IMR-90 (cell line): ENCODE results near the gene ASB12. TPM values are rescaled to one million over a fixed set of nuclear protein-coding genes. Genes with fewer than 3 reads are reported as not detected.

Source experiments
- ATAC-seq: fragments of 200-7000 bp; cut with Tn5 transposase; 2 replicates; pipeline ENCODE4 v1.9.1; 2020; ENCODE audit warnings: low read depth, mild to moderate bottlenecking, moderate library complexity
- BruUV-seq: library from RNA; stranded (reverse); fragments of 400-500 nt; replicated peaks from 2 replicates; lab custom pipeline; 2021; lab: Mats Ljungman, UMichigan
- CTCF ChIA-PET: fragments of 300-600 bp; formaldehyde crosslinking; extraction: SDS; loops from one replicate; lab custom pipeline; 2021; ENCODE audit warnings: antibody characterized with exemption; lab: Yijun Ruan, JAX
- POLR2A ChIA-PET: fragments of 300-600 bp; sonication (Branson Sonifier 250); formaldehyde crosslinking; loops from one replicate; lab custom pipeline; 2022; ENCODE audit warnings: antibody characterized with exemption; ENCODE audit not compliant: unreplicated experiment; lab: Charles Lee
- DNase-seq: peaks from one replicate; pipeline ENCODE4 v3.0.0; 2013
- H2AFZ ChIP-seq: replicated peaks from 2 replicates; pipeline ENCODE3; 2013; ENCODE audit warnings: low read length, mild to moderate bottlenecking; ENCODE audit not compliant: poor library complexity
- H2AK5ac ChIP-seq: 2 replicates; pipeline ENCODE4 v1.6.1; 2013; ENCODE audit warnings: low read depth, low read length, inconsistent platforms
- H2AK9ac ChIP-seq: replicated peaks from 2 replicates; pipeline ENCODE3; 2013; ENCODE audit warnings: mild to moderate bottlenecking, low read depth, low read length, moderate library complexity; ENCODE audit not compliant: poor library complexity
- H2BK120ac ChIP-seq: 2 replicates; pipeline ENCODE4 v1.6.1; 2013; ENCODE audit warnings: low read depth, low read length, inconsistent platforms
- H2BK15ac ChIP-seq: 3 replicates; pipeline ENCODE4 v1.6.1; 2013; ENCODE audit warnings: low read depth, low read length, inconsistent platforms
- H2BK20ac ChIP-seq: 2 replicates; pipeline ENCODE4 v1.6.1; 2013; ENCODE audit warnings: low read depth, mild to moderate bottlenecking, inconsistent platforms, low read length, moderate library complexity
- H2BK5ac ChIP-seq: 2 replicates; pipeline ENCODE4 v1.6.1; 2013; ENCODE audit warnings: mild to moderate bottlenecking, low read depth, low read length, inconsistent platforms; ENCODE audit not compliant: poor library complexity, severe bottlenecking
- H3K14ac ChIP-seq: replicated peaks from 2 replicates; pipeline ENCODE4 v1.6.1; 2013; ENCODE audit warnings: low read depth, low read length, inconsistent platforms
- H3K18ac ChIP-seq: 2 replicates; pipeline ENCODE4 v1.6.1; 2013; ENCODE audit warnings: low read depth, low read length, control low read depth
- H3K23ac ChIP-seq: 2 replicates; pipeline ENCODE4 v1.6.1; 2013; ENCODE audit warnings: low read depth, low read length, inconsistent platforms
- H3K27ac ChIP-seq: 2 replicates; pipeline ENCODE4 v1.5.1; 2013; ENCODE audit warnings: mild to moderate bottlenecking, control low read depth, low read length; ENCODE audit not compliant: insufficient read depth
- H3K27me3 ChIP-seq: 2 replicates; pipeline ENCODE4 v1.6.1; 2013; ENCODE audit warnings: low read length; ENCODE audit not compliant: control insufficient read depth, insufficient read depth
- H3K36me3 ChIP-seq: 2 replicates; pipeline ENCODE4 v1.6.1; 2013; ENCODE audit warnings: low read length, mixed read lengths; ENCODE audit not compliant: control insufficient read depth, insufficient read depth
- H3K4ac ChIP-seq: 2 replicates; pipeline ENCODE4 v1.6.1; 2013; ENCODE audit warnings: low read depth, low read length, inconsistent platforms
- H3K4me1 ChIP-seq: 2 replicates; pipeline ENCODE4 v1.6.1; 2013; ENCODE audit warnings: low read length, mixed read lengths; ENCODE audit not compliant: control insufficient read depth, insufficient read depth
- H3K4me2 ChIP-seq: 2 replicates; pipeline ENCODE4 v1.6.1; 2013; ENCODE audit warnings: low read depth, mild to moderate bottlenecking, control low read depth, low read length, moderate library complexity
- H3K4me3 ChIP-seq: 2 replicates; pipeline ENCODE4 v1.5.1; 2013; ENCODE audit warnings: low read depth, mild to moderate bottlenecking, control low read depth, low read length, moderate library complexity; ENCODE audit not compliant: insufficient read depth
- H3K56ac ChIP-seq: 2 replicates; pipeline ENCODE4 v1.6.1; 2013; ENCODE audit warnings: low read length, inconsistent platforms; ENCODE audit not compliant: insufficient read depth; ENCODE audit errors: extremely low read depth
- H3K79me1 ChIP-seq, 2 experiments: 2 replicates each; pipeline ENCODE4 v1.6.1; 2013; ENCODE audit warnings: low read length in 2 of 2, inconsistent platforms in 1 of 2, low read depth in 1 of 2
- H3K9ac ChIP-seq: 2 replicates; pipeline ENCODE4 v1.6.1; 2013; ENCODE audit warnings: low read depth, low read length, control low read depth
- H3K9me1 ChIP-seq: 2 replicates; pipeline ENCODE4 v1.6.1; 2013; ENCODE audit warnings: low read length, inconsistent platforms; ENCODE audit not compliant: insufficient read depth
- H3K9me3 ChIP-seq: 2 replicates; pipeline ENCODE4 v1.6.1; 2013; ENCODE audit warnings: low read length; ENCODE audit not compliant: control insufficient read depth, insufficient read depth
- H4K20me1 ChIP-seq: 2 replicates; pipeline ENCODE4 v1.6.1; 2013; ENCODE audit warnings: low read length, inconsistent platforms; ENCODE audit not compliant: insufficient read depth
- H4K5ac ChIP-seq: 2 replicates; pipeline ENCODE4 v1.6.1; 2013; ENCODE audit warnings: mild to moderate bottlenecking, low read depth, low read length, control low read depth
- H4K8ac ChIP-seq, 2 experiments: 2 replicates each; pipeline ENCODE4 v1.6.1; 2013; ENCODE audit warnings: low read depth in 2 of 2, low read length in 2 of 2, control low read depth in 1 of 2, inconsistent platforms in 1 of 2
- H4K91ac ChIP-seq: 2 replicates; pipeline ENCODE4 v1.6.1; 2013; ENCODE audit warnings: low read depth, low read length, inconsistent platforms; ENCODE audit not compliant: insufficient read depth
- BHLHE40 ChIP-seq: fragments of 150-350 bp; IDR thresholded peaks from 2 replicates; pipeline ENCODE4 v1.6.1; 2016; ENCODE audit warnings: mild to moderate bottlenecking, low read depth, low read length
- CEBPB ChIP-seq: IDR thresholded peaks from 2 replicates; pipeline ENCODE4 v1.6.1; 2012; ENCODE audit warnings: low read depth, low read length, improper control_type of control experiment
- CHD1 ChIP-seq: IDR thresholded peaks from 2 replicates; pipeline ENCODE4 v1.6.1; 2012; ENCODE audit warnings: low read depth, low read length, improper control_type of control experiment
- CTCF ChIP-seq: conservative IDR thresholded peaks from 2 replicates; pipeline ENCODE4 v1.5.1; 2012; ENCODE audit warnings: mild to moderate bottlenecking, low read depth, low read length, improper control_type of control experiment
- MAFK ChIP-seq: IDR thresholded peaks from 2 replicates; pipeline ENCODE4 v1.6.1; 2012; ENCODE audit warnings: low read depth, low read length, improper control_type of control experiment
- POLR2A ChIP-seq: IDR thresholded peaks from 2 replicates; pipeline ENCODE4 v1.6.1; 2012; ENCODE audit warnings: mild to moderate bottlenecking, low read depth, low read length
- RAD21 ChIP-seq: IDR thresholded peaks from 2 replicates; pipeline ENCODE4 v1.6.1; 2012; ENCODE audit warnings: low read length, improper control_type of control experiment
- RCOR1 ChIP-seq: IDR thresholded peaks from 2 replicates; pipeline ENCODE4 v1.6.1; 2012; ENCODE audit warnings: mild to moderate bottlenecking, low read length, improper control_type of control experiment; ENCODE audit not compliant: insufficient replicate concordance
- RFX5 ChIP-seq: IDR thresholded peaks from 2 replicates; pipeline ENCODE4 v1.8.0; 2012; ENCODE audit warnings: low read depth, mild to moderate bottlenecking, low read length, moderate library complexity
- USF2 ChIP-seq: fragments of 150-350 bp; IDR thresholded peaks from 2 replicates; pipeline ENCODE4 v1.6.1; 2017; ENCODE audit warnings: mild to moderate bottlenecking, antibody characterized with exemption, low read length, low read depth
- WGBS, 2 experiments: methylation state at CpG; one replicate each; pipeline versions ENCODE4 v1.1.5 to v1.1.7; 2013; ENCODE audit warnings: missing lambda C conversion rate in 2 of 2; ENCODE audit not compliant: insufficient read length in 1 of 2; ENCODE audit errors: extremely low coverage in 2 of 2; 5-methylcytosine and 5-hydroxymethylcytosine counted together
- dilution Hi-C: fragments of 300-500 bp; cut with HindIII; formaldehyde crosslinking; loops from one replicate; pipeline ENCODE4 v1.14.3; 2018; ENCODE audit warnings: low sequenced_read_pairs; ENCODE audit not compliant: unreplicated experiment
- in situ Hi-C: fragments of 300-500 bp; cut with MboI; formaldehyde crosslinking; loops from 3 replicates; pipeline ENCODE4 v1.14.3; 2019; ENCODE audit warnings: low sequenced_read_pairs, inconsistent platforms, mixed read lengths
- intact Hi-C: fragments of 100-400 bp; cut with micrococcal nuclease; formaldehyde crosslinking; loops from 2 replicates; pipeline ENCODE4 v1.10.0; 2022
- polyA plus RNA-seq, 3 experiments: library from polyadenylated mRNA; depleted of rRNA; stranded (reverse); fragments of >200 nt; gene quantifications; 2 replicates each; pipeline ENCODE4 v1.2.3, GENCODE V29; 2012; ENCODE audit warnings: low replicate concordance in 1 of 3
- total RNA-seq: library from RNA; depleted of rRNA; stranded (reverse); fragments of >200 nt; gene quantifications from 2 replicates; pipeline ENCODE4 v1.2.3, GENCODE V29; 2012

The ASB12 gene
- total and polyA plus RNA-seq, 2 of the 4 experiments (the other 2 are of a cell fraction) = not detected

GRCh38 chrX:64192040-64192439, 38.4 kb downstream of the ASB12 start:
- Histone ChIP-seq H4K91ac (no peak overlapping the region), H3K9me1 (no peaks in the 10 kb centered on the region), H4K8ac (no peak overlapping the region), H2BK20ac (no peak overlapping the region), H3K23ac (no peak overlapping the region), H3K27ac (no peak overlapping the region), H2AK9ac (no peak overlapping the region), H2BK15ac (no peak overlapping the region), H3K4ac (no peak overlapping the region), H4K5ac (no peak overlapping the region), H2BK5ac (no peak overlapping the region), H2AFZ (no peak overlapping the region), H3K56ac (no peak overlapping the region), H2AK5ac (no peak overlapping the region), H3K4me1 (no peaks in the 10 kb centered on the region), H2BK120ac (no peak overlapping the region), H3K9ac (no peak overlapping the region), H3K36me3 (peaks cover 12% of the 10 kb centered on the region), H3K4me3 (no peak overlapping the region), H3K27me3 (no peaks in the 10 kb centered on the region), H3K18ac (no peak overlapping the region), H3K4me2 (no peak overlapping the region), H3K14ac (no peak overlapping the region), H4K20me1 (no peaks in the 10 kb centered on the region), H3K79me1 (no peaks in the 10 kb centered on the region), H3K9me3 (peaks cover 1% of the 10 kb centered on the region; the same call in 1 of the 2 replicates)
- in situ Hi-C loops (no loop called here), dilution Hi-C loops (no loop called here), intact Hi-C loops (no loop called here)
- ATAC-seq (no peak), DNase-seq (no peak)
- WGBS, 2 experiments = 42% methylated on average over 3 of the region's 3 CpGs; no CpG with 5 or more reads in 1 of the 2 experiments
- no TSS peak for BruUV-seq
- ChIA-PET POLR2A (interaction anchor here (0.8 kb wide), 1 partner anchor 9 kb away, joined by 3 read pairs; no protein-coding TSS in a partner anchor), CTCF (no interaction called here)
- TF ChIP-seq RCOR1 (no peak), CEBPB (no peak), MAFK (no peak), USF2 (no peak), CHD1 (no peak), POLR2A (no peak), RAD21 (no peak), BHLHE40 (no peak), CTCF (no peak), RFX5 (no peak)
